ENCODE data around the gene SCIN. TPM values are rescaled to one million over a fixed set of nuclear protein-coding genes. Genes with fewer than 3 reads are reported as not detected.

Gene SCIN
- total and polyA plus RNA-seq, 8 donors, result 2.5 to 49.2 (median 7.3) TPM

DNA sequence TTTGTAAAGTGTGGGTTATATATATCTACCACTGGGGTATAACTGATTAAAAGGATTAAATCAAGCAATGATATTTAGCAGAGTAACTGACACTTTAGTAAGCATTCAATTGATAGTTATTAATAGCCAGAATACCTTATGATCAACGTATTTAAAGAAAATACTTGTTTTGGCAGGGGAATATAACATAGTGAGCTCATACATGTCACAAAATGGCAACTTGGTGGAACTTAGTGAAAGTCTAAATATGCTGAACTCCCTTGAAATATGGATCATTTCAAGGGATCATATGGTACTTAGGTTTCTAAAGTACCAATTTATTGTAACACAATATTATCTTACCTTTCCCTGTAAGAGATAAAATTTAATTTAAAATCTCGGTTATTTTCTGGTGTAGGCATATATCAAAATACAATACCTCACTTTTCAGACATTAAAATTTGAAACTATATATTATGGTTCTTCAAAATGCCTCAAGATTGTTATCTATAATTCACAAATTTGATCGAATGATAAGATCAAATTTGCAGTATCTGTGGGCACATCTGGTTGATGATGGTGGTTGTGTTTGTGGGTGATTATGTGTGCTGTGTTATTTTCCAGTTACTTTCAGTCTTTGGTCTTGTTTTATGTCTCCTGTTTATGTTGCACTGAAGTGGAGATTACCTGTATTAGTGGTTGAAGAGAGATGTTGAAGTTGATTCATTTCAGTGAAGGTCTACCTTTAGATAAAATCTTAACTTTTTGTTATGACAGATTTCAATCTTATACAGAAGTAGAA is 122.1 kb downstream of the SCIN start:
- WGBS, 5 donors, result 25 to 79% (median 62%) methylated on average over 3 of the region's 3 CpGs
- Histone ChIP-seq H3K4me1 (peaks cover 5 to 75% (median 26%) of the 10 kb centered on the region in 4 donors), H3K4me3 (no peak overlapping the region), H3K27me3 (no peaks in the 10 kb centered on the region), H3K27ac (no peak overlapping the region), H3K9me3 (no peaks in the 10 kb centered on the region), H3K36me3 (no peaks in the 10 kb centered on the region)
- TF ChIP-seq POLR2A (IDR thresholded peaks at IDR 0.05) (no peak), POLR2AphosphoS5 (IDR thresholded peaks at IDR 0.05) (no peak), EP300 (IDR thresholded peaks at IDR 0.05) (no peak)
- TF ChIP-seq, protein P1, sequence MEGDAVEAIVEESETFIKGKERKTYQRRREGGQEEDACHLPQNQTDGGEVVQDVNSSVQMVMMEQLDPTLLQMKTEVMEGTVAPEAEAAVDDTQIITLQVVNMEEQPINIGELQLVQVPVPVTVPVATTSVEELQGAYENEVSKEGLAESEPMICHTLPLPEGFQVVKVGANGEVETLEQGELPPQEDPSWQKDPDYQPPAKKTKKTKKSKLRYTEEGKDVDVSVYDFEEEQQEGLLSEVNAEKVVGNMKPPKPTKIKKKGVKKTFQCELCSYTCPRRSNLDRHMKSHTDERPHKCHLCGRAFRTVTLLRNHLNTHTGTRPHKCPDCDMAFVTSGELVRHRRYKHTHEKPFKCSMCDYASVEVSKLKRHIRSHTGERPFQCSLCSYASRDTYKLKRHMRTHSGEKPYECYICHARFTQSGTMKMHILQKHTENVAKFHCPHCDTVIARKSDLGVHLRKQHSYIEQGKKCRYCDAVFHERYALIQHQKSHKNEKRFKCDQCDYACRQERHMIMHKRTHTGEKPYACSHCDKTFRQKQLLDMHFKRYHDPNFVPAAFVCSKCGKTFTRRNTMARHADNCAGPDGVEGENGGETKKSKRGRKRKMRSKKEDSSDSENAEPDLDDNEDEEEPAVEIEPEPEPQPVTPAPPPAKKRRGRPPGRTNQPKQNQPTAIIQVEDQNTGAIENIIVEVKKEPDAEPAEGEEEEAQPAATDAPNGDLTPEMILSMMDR (IDR thresholded peaks at IDR 0.05), result no peak
- no peak for DNase-seq
- intact Hi-C loops (cut with DNase I; ENCODE audit: low total_unique reads), result no loop called here

DNA sequence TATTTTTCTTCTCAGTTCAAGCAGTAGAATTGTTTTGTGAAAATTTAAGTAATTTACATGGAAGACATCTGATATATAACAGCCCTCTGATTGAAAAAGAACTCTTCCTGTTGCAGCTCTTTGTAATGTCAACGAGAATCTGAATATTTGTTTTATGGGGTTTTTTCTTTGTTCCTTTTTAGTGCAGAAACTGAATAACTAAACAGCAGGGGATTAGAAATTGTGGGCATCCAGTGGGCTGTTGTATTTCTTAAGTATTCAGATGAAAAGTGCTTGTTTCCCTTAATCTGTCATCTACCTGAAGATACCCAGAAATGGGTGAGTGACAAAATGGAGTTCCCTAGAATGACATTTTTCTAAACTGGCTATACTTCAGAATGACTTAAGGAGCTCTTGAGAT is 124.3 kb downstream of the SCIN start:
- H3K4me3 ChIP-seq, result no peak overlapping the region
- intact Hi-C loops (cut with DNase I; ENCODE audit: low total_unique reads), result no loop called here
- WGBS, 5 donors, result 26 to 71% (median 62%) methylated on average over 1 of the region's 1 CpG

DNA sequence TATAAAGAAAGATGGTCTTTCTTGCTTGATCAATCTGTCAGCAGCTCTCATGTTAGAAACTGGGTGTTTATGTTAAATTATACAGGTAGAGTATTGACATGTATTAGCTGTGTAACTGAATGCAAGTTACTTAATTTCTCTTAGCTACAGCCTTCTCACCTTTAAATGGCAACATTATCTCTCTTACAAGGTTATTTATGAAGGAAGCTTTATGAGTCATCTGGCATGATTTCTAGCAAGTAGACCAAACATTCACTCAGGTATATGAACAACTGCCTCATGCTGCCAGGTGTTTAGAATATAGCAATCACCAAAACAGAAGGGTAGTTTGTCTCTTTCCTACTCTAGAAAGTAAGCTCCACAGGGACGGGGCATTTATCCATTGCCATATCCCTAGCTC is 125.4 kb downstream of the SCIN start:
- Histone ChIP-seq H3K27ac (no peak overlapping the region), H3K27me3 (no peaks in the 10 kb centered on the region), H3K36me3 (no peaks in the 10 kb centered on the region), H3K4me3 (no peak overlapping the region), H3K9me3 (peaks cover 0 to 7% (median 2%) of the 10 kb centered on the region in 4 donors), H3K4me1 (peaks cover 5 to 51% (median 14%) of the 10 kb centered on the region in 4 donors)
- WGBS, 5 donors, result 48 to 83% (median 73%) methylated on average over 1 of the region's 1 CpG
- intact Hi-C loops (cut with DNase I; ENCODE audit: low total_unique reads), result no loop called here
- DNase-seq, result peak in 1 of 2 donors; percentile 29
- TF ChIP-seq, protein P1 (IDR thresholded peaks at IDR 0.05), result no peak
- TF ChIP-seq POLR2A (IDR thresholded peaks at IDR 0.05) (no peak), EP300 (IDR thresholded peaks at IDR 0.05) (no peak)

More for the DNA sequence above, 124.3 kb downstream of the SCIN start:
- no peak overlapping the region for H3K27ac ChIP-seq
- no peak for DNase-seq
- TF ChIP-seq POLR2A (IDR thresholded peaks at IDR 0.05) (no peak), EP300 (IDR thresholded peaks at IDR 0.05) (no peak), POLR2AphosphoS5 (IDR thresholded peaks at IDR 0.05) (no peak)
- TF ChIP-seq, protein P1 (IDR thresholded peaks at IDR 0.05), result no peak
- no peaks in the 10 kb centered on the region for H3K27me3 ChIP-seq
- no peaks in the 10 kb centered on the region for H3K9me3 ChIP-seq
- no peaks in the 10 kb centered on the region for H3K36me3 ChIP-seq
- H3K4me1 ChIP-seq, result peaks cover 5 to 62% (median 23%) of the 10 kb centered on the region in 4 donors

DNA sequence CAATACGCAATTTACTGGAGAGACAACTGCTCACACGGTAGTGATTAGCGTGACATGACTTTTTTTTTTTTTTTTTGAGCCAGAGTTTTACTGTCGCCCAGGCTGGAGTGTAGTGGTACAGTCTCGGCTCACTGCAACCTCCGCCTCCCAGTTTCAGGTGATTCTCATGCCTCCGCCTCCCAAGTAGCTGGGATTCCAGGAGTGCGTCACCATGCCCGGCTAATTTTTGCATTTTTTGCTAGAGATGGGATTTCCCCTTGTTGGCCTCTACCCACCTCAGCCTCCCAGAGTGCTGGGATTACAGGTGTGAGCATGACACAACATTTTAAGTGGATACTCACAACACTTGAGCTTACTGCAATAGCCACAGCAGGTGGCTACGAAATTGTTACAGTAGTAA is 128.8 kb downstream of the SCIN start:
- Histone ChIP-seq H3K27ac (no peak overlapping the region), H3K27me3 (no peaks in the 10 kb centered on the region), H3K36me3 (no peaks in the 10 kb centered on the region), H3K9me3 (peaks cover 0 to 22% (median 6%) of the 10 kb centered on the region in 4 donors), H3K4me1 (peaks cover 0 to 20% (median 0%) of the 10 kb centered on the region in 4 donors), H3K4me3 (no peak overlapping the region)
- intact Hi-C loops (cut with DNase I; ENCODE audit: low total_unique reads), result no loop called here
- WGBS, 5 donors, result 90 to 98% (median 93%) methylated on average over 10 of the region's 10 CpGs
- TF ChIP-seq, protein P1 (IDR thresholded peaks at IDR 0.05), result no peak
- TF ChIP-seq POLR2A (IDR thresholded peaks at IDR 0.05) (no peak), EP300 (IDR thresholded peaks at IDR 0.05) (no peak), POLR2AphosphoS5 (IDR thresholded peaks at IDR 0.05) (no peak)
- no peak for DNase-seq
